Right kidney (tissue), 1 donor: Measurements from ENCODE around the gene LRRC41.
"Not testable (repeated sequence)": the region's sequence is repeated elsewhere in the genome, so short reads cannot be mapped to it uniquely, and the experiment has no call there.

ENCODE experiments used
- DNase-seq: peaks from one replicate; pipeline ENCODE4 v3.0.0-alpha.2; 2016

The LRRC41 gene

GRCh38 chr1:46243831-46244230, 59.6 kb downstream of the LRRC41 start:
- not testable (repeated sequence) for DNase-seq

DNA sequence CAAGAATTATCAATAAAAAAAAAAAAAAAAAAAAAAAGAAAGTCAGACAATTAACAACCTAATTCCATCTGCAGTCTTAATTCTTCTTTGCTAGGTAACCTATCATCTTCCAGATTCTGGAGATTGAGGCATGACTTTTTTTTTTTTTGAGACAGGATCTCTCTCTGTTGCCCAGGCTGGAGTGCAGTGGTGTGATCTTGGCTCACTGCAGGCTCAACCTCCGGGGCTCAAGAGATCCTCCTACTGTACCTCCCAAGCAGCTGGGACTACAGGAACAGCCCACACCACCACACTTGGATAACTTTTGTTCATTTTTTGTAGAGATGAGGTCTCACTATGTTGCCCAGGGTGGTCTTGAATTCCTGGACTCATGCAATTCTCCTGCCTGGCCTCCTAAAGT, 60.5 kb downstream of the LRRC41 start:
- no peak for DNase-seq

DNA sequence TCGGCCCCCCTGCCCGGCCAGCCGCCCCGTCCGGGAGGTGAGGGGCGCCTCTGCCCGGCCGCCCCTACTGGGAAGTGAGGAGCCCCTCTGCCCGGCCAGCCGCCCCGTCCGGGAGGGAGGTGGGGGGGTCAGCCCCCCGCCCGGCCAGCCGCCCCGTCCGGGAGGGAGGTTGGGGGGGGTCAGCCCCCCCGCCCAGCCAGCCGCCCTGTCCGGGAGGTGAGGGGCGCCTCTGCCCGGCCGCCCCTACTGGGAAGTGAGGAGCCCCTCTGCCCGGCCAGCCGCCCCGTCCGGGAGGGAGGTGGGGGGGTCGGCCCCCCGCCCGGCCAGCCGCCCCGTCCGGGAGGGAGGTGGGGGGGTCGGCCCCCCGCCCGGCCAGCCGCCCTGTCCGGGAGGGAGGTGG, 61.7 kb downstream of the LRRC41 start:
- not testable (repeated sequence) for DNase-seq

- DNase-seq, result not testable (repeated sequence)
These were observed 64.6 kb downstream of the LRRC41 start for GRCh38 chr1:46238865-46239264.

- no peak for DNase-seq
These were observed 66.5 kb downstream of the LRRC41 start for GRCh38 chr1:46236882-46237281.

GRCh38 chr1:46231231-46231630, 72.2 kb downstream of the LRRC41 start:
- not testable (repeated sequence) for DNase-seq
